NCI-H1436 (cell line): Measurements from ENCODE around the gene ZNF638.
"Not testable (repeated sequence)": the region's sequence is repeated elsewhere in the genome, so short reads cannot be mapped to it uniquely, and the experiment has no call there.

Source experiments
- DNase-seq: peaks from one replicate; lab custom pipeline; 2025; lab: John Stamatoyannopoulos, UW

Gene ZNF638

GRCh38 chr2:71409611-71410010, 78.0 kb downstream of the ZNF638 start:
- no peak for DNase-seq

DNA sequence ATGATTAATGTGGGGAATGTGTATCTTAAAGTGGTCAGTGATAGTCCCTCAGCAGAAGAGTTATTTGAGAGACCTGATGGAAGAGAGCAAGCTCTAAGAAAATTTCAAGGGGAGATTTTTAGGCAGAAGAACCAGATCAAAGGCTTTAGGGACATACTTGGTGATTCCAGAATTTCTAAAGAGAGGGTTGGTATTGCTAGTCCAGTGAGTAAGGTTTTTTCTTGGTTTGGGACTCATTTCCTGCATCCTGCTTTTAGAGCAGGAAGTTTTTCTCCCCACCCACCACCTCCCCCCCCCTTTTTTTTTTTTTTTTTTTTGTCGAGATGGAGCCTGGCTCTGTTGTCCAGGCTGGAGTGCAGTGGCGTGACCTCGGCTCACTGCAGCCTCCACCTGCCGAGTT, 79.1 kb downstream of the ZNF638 start:
- DNase-seq, result no peak

DNA sequence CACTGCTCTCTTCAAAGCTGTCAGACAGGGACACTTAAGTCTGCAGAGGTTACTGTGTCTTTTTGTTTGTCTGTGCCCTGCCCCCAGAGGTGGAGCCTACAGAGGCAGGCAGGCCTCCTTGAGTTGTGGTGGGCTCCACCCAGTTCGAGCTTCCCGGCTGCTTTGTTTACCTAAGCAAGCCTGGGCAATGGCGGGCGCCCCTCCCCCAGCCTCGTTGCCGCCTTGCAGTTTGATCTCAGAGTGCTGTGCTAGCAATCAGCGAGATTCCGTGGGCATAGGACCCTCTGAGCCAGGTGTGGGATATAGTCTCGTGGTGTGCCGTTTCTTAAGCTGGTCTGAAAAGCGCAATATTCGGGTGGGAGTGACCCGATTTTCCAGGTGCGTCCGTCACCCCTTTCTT, 85.3 kb downstream of the ZNF638 start:
- DNase-seq, result not testable (repeated sequence)

- DNase-seq, result no peak
These were observed 86.0 kb downstream of the ZNF638 start for GRCh38 chr2:71417300-71418202.

- no peak for DNase-seq
These were observed 87.6 kb downstream of the ZNF638 start for GRCh38 chr2:71419145-71419544.

DNA sequence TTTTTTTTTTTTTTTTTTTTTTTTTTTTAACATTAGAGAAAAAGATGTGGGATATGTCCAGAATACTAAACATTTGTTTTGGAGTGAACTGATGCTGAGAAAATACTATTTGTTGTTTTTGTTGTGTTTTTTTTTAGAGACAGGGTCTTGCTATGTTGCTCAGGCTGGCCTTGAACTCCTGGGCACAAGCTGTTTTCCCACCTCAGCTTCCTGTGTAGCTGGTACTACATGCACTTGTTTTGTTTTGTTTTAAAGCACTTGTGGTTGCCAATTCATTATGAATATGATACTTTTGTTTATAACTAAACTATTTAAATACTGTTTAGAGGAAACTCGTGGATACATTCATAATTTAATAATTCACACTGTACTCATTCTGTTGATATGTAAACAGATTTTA, 88.4 kb downstream of the ZNF638 start:
- DNase-seq, result no peak

- DNase-seq, result no peak
These were observed 91.2 kb downstream of the ZNF638 start for GRCh38 chr2:71422786-71423185.

GRCh38 chr2:71423817-71424420, 92.3 kb downstream of the ZNF638 start:
- no peak for DNase-seq

DNA sequence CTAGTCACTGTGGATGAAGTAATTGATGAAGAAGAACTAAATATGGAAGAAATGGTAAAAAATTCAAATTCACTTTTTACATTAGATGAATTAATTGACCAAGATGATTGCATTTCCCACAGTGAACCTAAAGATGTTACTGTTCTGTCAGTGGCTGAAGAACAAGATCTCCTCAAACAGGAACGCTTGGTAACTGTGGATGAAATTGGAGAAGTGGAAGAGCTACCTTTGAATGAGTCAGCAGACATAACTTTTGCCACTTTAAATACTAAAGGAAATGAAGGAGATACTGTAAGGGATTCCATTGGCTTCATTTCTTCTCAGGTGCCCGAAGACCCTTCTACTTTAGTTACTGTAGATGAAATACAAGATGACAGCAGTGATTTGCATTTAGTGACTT, 95.1 kb downstream of the ZNF638 start:
- no peak for DNase-seq

- no peak for DNase-seq
These were observed 97.1 kb downstream of the ZNF638 start for GRCh38 chr2:71428472-71429383.

GRCh38 chr2:71445142-71445541, 113.6 kb downstream of the ZNF638 start:
- DNase-seq, result not testable (repeated sequence)

GRCh38 chr2:71446505-71446904, 114.9 kb downstream of the ZNF638 start:
- no peak for DNase-seq

- no peak for DNase-seq
These were observed 117.8 kb downstream of the ZNF638 start for GRCh38 chr2:71449343-71449742.

GRCh38 chr2:71451705-71452104, 120.1 kb downstream of the ZNF638 start:
- DNase-seq, result no peak

- DNase-seq, result peak; percentile 37
These were observed 121.0 kb downstream of the ZNF638 start for GRCh38 chr2:71452565-71452964.

GRCh38 chr2:71453404-71454220, 122.0 kb downstream of the ZNF638 start, which contains the start of gene DYSF:
TSS of gene DYSF (plus strand) at chr2:71453561.
- peak; percentile 7 for DNase-seq

- DNase-seq, result no peak
These were observed 122.8 kb downstream of the ZNF638 start for GRCh38 chr2:71454221-71455010.

DNA sequence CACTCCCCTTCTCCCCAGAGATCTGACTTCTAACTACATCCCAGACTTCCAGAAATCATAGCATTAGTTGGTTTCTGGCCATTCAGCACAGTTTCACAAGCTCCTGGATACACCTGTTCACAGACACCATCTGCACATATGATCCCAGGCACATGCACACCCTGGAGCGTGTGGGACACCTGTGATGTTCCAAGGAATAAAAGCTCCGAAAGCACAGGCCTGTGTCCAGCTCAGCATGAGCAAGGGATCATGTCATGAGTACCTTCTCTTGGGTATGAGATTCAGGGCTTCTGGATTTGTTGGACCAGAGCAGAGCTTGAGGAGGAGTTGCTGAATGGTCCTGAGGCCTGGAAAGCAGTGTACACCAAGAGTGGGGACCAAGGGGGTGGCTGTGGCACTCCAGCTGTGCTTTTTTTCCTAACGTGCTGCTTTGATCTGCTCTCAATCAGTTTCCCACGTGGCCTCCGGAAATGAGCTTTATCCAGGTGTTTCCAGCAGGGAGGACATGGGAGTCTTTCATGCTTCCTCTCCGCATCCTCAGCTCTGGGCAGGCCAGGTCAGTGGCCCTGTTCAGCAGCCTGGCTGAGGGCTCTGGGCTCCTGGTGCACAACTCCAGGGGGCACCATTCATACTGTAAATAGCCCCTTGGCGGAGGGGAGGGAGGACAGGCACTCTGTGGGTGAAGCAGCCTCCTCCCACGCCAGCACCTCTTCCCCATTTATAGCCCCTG, 123.6 kb downstream of the ZNF638 start:
- DNase-seq, result no peak

DNA sequence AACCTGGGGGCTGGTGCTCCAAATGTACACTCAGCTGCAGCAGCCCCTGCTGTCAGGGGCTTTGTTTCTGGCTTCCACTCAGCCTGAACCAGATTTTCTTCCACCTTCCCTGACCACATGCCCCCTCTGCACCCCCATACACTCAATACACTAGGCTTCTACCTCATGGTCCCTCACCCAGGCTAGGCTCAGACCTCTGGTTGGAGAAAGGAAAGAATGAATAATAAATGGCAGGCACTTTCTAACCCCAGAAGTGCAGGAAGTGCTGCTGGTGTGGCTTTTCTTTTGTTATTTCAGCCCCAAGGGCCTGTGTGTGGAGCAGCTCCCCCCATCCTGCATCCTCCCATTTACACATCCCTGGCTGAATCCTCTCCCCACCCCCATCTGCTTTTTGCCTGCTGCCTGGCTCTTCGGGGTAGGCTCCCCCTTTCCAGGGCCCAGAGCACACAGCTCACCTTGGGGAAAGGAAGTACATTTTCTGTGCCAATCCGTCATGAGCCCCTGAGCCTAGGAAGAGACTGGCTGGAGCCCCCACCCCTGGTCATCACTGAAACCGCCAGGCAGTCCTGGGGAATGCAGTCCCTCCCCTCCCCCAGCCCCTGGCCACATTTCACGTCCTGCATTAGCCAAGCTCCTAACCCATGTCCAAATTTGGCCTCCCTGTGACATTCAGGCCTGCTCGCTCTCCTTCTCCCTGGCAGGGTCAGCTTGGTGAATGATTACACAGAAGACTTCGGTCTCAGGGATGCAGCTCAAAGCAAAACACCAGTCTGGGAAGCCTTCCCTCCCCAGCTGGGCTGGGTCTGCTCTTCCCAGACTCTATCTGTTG, 124.4 kb downstream of the ZNF638 start:
- DNase-seq, result no peak
